HG02588 (cell line): ENCODE data around the gene COL27A1.

ENCODE experiments used
- ATAC-seq: cut with Tn5 transposase; IDR thresholded peaks from one replicate; pipeline ENCODE4 v1.9.1; 2021; ENCODE audit warnings: mild to moderate bottlenecking, moderate library complexity; ENCODE audit not compliant: unreplicated experiment

Gene COL27A1

DNA sequence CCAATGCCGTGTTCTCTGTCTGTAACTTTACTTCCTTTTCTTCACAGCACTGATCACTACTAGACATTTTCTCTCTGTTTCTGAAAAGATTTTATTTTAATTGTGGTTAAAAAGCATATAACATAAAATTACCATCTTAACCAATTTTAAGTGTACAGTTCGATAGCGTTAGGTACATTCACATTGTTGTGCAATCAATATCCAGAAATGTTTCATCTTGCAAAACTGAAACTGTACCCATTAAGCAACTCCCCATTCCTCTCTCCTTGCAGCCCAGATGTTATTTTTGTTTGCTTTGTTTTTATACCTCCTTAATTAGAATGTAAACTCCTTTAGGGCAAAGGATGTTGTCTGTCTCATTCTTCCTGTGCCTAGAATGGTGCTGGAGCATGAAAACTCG, 47.5 kb downstream of the COL27A1 start:
- no peak for ATAC-seq

DNA sequence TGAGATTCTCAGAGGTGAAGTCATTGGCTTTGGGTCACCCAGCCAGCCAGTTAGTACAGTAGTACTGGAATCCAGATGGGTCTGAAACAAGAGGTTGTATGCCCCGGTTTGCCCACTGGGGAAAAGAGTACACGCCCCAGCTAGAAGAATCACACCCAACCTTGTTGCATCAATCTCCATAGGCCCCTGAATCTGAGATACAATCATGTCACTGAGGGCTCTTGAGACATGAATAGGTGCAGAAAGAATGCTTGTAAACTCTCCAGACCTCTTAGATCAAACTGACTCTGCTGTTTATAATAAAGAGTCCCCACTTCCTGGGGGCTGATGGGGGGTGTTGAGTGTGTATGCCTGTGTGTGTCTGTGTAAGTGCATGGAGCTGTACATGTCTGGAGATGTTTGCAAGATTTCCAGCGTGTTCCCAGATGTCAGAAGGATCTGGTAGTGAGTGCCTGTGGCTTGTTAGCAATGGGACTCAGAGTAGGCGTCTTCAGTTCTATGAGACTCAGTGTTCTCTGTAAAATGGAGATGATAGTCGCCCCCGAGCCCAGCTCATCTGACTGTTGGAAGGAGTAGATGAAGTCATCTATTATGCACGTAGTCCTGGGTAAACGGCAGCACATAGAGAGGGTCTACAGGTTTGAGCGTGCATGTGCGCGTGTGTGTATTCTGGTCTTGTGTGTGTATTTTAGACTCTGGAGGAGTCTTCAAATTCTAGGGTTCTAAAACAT, 48.2 kb downstream of the COL27A1 start:
- no peak for ATAC-seq

DNA sequence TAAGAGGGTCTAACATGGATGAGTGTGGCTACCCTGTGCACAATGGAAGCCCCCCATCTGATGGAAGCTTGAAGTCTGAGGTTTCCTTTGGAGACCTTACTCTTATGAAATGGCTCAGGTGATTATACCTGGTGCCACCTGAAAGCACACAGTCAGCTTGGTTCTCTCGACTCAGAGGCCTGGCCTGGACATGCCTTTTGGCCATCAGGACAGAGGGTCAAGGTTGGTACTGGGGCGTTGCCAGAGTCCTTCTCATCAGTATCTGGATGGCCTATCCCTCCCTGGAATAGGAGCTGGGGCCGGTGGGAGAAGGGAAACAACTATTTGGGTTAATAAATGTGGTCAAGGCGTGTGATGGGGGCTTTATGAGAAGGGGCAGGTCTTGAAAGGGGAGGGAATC, 48.9 kb downstream of the COL27A1 start:
- ATAC-seq, result no peak

DNA sequence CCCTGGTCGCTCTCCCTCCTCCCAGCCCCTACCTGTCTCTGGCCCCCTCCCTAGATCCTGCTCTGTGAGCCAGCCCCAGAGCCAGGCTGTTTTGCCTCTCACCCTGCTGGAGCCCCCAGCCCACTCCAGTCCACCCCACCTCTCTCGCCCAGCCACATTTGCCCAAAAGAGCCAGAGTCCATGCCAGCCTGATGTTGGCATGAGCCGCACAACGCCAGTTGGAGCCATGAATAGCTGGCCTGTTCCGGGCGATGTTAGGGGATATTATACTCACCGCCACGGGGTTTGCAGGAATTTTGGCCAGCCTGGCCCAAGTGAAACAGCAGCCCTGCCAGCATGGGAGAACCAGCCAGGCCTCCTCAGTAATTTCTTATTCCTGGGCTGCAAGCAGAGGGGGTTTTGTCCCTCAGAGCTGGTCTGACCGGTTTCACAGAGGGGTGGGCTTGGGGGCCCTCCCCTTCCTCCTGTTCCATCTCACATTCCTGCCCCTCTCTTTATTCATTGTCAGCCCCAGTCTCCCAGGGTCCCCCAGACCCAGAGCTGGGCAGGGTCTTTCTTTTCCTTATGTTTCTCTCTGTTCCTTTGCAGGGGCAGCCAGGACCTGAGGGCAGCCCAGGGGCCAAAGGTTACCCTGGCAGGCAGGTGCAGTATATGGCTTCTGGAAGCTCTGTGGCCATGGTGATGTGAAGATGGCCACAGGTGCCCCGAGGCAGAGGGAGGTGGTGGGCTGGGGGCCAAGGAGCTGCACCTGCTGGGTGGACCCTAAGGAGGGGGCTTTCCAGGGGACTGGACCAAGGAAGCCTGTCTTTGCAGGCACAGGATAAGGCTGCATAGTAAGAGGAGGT, 50.1 kb downstream of the COL27A1 start:
- no peak for ATAC-seq

DNA sequence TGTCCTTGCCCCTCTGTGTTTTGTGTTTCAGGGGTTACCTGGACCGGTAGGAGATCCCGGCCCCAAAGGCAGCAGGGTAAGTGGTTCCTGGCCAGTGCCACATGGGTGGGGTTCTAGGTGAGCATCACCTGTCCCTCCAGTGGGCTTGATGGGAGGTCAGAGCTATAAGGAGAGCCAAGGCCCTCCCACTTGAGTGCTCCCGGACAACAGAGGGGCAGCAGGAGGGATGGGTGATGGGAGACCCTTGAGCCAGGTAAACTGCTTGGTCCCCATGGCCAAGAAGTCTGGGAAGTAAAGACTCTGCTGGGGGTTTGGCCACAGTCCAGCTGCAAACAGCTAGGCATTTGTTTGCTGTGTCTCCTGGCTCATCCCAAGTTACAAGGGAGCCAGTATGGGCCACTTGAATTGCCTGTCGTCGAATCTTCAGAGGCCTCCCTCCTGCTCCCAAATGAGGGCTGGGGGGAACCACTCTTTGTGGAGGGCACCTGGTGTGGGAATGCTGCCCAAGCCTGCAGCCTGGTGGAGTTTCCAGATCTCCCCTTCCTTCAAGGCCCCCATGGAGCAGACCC, 51.0 kb downstream of the COL27A1 start:
- ATAC-seq, result no peak

DNA sequence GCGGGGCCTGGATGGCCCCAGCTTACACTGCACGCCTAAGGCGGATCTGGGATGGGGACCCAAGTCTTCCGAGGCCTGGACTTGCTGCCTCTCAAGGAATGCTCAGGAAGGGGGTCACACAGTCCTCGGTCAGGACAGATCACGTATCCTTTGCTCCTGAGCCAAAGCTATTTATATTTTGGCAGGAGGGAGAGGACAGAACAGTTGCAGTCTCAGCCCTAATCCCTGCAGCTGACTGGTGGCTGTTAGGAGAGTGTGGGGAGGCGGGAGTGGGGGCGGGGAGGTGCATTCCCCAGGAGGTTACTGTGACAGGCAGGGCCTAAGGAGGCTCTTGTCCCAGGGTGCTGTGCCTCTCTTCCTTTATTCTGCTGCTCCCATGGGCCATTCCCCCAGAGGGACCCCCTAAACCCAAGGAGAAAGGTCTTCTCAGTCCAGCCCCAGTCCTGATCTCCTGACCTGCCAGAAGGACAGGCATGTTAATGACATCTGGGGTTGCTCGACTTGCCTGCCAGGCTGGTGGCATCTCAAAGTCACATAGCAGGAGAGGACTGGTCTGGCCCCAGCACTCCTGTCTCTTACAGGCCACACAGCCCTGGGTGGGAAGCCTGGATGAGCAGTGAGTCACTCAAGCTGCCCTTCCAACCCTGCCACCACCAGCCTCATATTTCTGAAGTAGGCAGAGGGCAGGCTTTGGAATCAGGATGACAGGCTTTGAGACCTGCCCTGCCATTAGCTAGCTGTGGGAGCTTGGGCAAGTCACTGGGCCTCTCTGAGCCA, 51.9 kb downstream of the COL27A1 start:
- ATAC-seq, result no peak

DNA sequence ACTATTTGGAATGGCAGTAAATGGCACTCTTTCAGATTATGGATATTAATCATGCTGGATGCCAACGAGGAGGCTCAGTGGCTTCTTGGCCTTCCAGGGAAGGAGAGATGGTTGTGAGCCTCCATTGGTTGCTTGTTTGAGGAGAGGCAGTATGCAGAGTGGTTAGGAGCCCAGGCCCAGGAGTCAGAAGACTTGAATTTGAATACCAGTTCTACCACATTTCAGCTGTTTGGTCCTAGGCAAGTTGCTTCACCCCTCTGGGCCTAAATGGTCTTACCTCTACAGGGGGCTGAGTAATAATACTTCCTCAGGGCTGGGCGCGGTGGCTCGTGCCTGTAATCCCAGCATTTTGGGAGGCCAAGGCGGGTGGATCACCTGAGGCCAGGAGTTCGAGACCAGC, 52.5 kb downstream of the COL27A1 start:
- ATAC-seq, result no peak

DNA sequence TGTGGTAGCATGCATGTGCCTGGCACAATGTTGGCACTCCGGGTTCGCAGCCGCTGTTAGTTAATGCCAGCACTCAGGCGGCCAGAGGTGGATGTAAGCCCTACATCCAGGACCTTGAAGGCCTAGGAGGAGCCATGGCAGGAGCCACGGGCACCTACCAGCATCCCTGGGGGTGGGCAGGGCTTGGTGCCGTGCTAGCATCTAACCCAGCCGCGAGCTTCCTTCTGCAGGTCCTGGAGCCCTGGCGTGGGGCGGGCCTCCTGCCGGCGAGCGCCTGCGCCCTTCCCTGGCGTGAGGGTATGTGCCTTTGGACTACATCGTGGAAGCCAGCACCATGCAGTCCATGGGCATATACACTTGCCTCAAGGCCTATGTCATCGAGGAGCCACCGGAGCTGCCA, 53.8 kb downstream of the COL27A1 start:
- ATAC-seq, result no peak

DNA sequence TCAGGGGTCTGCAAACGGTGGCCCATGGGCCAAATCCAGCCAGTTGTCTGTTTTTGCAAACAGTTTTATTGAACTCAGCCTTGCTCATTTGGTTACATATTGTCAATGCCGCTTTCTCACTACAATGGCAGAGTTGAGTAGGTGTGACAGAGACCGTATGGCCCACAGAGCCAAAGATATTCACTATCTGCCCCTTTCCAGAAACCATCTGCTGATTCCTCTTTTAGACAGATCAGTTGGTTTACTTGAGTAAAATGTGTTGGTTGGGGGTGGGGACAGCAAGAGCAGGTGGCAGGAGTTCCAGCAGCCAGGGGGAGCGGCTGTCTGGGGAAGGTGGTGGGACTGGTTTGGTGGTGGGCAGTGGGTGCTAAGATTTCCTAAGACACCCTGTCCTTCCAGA, 54.8 kb downstream of the COL27A1 start:
- ATAC-seq, result no peak

DNA sequence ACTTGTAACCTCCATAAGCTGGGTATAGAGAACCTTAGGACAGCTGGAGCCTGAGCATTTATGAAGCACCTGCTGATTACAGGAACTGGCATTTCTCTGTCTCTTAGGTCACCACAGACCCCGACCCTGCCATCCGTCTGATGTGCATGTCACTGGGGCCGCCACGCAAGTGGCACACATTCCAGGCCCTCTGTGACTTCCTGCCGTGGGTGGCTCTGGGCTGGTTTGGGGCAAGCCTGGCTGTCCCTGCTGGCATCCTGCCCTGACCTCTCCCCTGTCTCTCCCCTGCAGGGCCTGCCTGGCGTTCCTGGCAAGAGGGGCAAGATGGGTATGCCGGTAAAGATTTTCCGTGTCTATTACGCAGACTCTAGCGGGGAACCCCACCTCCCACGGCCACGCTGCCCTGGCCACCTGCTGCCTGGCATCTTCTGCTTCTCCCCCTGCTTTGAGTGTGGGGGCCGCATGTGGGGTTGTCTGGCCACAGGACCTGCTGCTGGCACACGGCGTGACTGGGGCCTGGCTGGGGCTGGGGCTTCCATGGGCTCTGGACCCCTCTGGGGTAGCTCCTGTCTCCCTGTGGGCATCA, 55.4 kb downstream of the COL27A1 start:
- no peak for ATAC-seq

DNA sequence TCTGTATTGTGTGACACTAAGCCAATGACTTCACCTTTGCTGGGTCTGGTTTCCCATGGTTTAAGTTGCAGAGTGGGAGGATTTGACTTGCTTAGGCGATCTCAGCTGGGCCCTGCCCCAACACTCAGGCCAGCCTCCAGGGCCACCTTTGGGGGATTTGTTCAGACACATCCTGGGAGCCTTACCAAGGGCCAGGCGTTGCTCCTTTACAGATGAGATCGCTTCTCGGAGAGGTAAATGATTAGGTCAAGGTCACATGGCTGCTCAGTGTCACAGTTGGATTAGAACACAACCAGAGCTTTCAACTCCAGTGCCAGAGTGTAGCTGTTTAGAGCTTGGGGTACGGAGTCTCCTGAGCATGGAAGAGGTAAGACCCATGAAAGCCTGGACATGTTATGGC, 57.5 kb downstream of the COL27A1 start:
- ATAC-seq, result no peak

DNA sequence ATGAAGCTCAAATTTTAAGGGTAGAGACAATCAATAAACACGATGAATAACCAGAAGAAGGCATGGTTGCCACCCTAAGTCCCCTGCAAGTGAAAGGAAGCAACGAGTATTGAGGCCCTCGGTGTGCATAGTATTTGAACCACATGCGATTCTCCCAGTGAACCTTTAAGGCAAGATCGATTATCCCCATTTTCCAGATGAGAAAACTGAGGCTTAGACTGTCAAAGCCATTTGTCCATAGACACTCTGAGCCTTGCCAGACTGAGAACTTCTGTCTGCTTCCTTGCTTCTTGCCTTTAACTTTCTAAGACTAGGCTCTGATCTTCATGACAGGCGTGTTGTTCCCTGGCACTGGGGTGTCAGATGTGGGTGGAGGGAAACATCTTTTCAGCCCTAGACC, 58.2 kb downstream of the COL27A1 start:
- no peak for ATAC-seq

DNA sequence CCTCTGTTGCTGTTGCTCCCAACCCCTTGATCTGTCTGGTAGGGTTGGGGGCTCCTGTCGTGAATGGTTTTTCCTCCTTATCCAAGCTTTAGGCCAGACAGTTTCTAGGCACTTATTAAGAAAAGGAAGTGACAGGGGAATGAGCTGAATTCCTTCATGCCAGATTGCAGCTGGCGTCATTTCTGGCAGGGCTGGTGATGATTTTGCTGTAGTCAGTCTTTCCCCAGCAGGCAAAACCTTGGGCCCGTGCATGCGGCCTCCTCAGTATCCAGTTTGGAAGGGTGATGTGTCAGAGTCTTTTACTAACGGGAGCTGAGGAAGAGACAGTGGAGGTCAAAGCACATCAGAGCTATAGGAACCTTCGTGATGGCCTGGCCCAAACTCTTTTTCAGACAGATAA, 58.8 kb downstream of the COL27A1 start:
- ATAC-seq, result no peak

DNA sequence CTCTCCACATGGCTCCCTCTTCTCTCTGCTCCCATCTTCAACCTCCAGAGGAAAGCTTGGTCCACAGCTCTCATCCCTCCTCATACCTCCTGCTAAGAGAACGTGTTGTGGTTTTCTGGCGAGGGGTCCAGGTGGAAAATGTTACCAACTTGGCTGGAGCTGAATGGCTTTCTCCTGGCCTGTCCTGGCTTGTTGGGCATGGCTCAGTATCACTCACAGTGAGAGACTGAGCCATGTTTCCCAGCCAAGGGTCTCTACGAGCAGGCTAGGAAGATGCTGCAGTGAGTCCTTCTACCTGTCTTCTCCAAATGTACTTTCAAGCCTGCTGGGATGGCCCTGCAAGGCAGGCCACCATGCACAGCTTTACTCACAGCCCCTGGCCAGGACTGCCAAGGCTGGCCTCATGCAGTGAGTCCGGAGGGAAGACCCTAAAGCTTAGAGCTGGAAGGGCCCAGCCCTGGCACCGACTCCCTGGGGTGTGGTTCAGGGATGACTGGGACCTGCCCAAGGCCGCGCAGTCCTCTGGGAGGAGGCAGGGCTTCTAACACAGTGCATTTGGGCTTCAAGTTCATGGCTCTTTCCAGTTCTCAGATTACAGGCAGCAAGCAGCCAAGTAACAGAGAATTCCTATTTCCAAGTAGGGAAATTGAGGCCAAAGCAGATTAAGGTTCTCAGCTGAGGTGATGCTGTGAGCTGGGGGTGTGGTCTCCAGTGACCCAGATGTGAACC, 59.5 kb downstream of the COL27A1 start:
- ATAC-seq, result no peak

DNA sequence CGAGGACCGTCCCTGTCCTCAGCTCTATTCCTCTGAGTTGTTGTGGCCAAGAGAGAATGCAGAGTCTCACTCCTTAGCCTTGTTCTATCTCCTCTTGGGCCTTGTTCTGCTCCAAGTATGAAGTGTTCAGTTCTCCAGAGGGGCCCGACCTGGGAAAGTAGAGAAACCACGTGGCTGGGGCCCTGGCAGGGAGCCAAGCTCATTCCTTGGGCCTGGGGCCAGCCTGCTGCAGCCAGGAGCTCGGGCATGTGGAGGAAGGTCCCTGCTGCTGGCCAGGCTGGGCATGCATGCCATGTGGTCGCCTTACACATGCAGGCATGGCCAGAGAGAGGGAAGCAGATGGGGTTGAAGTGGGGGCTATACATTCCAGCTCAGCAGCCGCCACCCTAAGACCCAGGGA, 60.7 kb downstream of the COL27A1 start:
- ATAC-seq, result no peak

DNA sequence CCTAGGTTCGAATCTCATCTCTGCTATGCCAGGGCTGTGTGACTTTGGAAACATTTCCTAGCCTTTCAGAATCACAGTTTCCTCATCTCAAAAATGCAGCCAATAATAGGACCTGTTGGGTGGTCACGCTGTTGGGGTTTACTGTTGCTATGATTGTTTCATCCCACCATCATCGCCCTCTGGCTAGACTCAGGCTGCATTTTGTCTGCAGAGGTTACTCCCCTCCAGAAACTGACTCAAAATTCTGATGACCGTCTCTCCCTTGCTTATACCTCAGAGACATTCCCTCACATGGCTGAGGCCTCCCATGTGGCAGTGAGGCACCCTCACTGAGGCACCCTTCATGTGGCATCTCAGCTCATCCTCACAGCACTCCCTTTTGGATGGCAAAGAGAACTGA, 61.6 kb downstream of the COL27A1 start:
- ATAC-seq, result no peak

DNA sequence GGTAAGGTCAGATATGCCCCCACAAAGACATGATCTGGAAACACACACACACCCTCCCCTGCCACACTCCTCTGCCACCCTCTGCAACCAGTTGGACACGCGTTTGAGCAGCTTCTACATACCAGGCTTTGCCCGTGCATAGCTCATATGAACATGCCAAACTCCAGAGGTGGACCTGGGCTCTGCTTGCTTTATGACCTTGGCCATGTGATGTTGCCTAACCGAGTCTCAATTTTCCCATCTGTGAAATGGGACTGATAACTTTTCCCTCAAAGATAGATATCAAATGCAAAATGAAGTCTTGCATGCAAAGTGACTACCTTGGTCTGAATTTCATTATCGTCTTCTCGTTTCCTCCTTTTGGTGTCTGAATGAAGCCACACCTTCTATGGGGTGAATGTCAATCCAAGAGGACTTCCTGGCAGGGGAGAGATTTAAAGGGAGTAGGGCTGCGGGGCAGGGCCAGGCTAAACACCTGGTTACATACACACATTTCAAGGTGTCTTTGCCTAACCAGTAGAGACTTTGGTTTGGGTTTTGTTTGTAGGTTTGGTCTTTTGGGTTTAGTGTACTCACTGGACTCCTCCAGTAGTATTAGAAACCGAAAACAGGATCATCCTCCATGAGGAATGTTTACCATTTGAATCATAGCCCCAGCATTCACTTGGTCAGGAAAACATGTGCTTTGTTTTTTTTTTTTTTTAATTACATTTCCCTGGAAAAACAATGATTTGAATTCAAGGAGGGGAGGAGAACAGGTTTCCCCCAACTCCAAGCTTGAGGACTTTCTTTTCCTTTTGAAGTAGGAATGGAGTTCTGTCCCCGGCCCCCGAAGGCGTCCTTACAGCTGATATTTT, 63.2 kb downstream of the COL27A1 start:
- no peak for ATAC-seq

DNA sequence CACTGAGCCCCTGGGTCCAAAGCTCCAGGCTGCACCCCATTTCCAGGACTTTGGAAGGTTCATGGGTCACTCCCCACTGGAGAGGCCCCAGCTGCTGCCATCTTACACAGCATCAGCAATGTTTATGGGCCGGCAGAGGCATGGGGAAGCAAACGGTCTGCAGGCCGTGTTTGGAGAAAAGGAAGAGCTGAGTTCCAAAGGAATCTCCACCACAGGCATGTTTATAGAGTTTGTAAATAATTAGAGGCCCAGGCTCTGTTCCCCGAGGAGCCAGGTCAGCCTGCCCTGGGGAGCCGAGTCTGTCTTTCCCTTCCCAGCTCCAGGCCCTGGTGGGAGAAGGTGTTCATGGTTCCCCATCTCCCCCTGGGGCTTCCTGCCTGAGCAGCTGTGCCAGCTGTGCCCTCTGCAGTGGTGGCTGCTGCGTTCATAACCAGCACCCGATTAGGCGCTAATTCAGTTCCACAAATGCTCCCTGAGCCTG, 64.8 kb downstream of the COL27A1 start:
- no peak for ATAC-seq
